Endothelial cell of umbilical vein (primary cell): ENCODE results near the gene MFSD6. TPM values are rescaled to one million over a fixed set of nuclear protein-coding genes. Genes with fewer than 3 reads are reported as not detected.
A peak's percentile ranks its signal among the peaks of the same experiment; 100 is the strongest.

ENCODE experiments used
- BruUV-seq: library from RNA; stranded (reverse); fragments of 400-500 nt; replicated peaks from 2 replicates; lab custom pipeline; 2021; lab: Mats Ljungman, UMichigan
- CTCF ChIA-PET: fragments of 300-600, 350-600 bp; sonication (Branson Sonifier 250); formaldehyde crosslinking; loops from one replicate; lab custom pipeline; 2021; ENCODE audit warnings: antibody characterized with exemption, inconsistent platforms; lab: Charles Lee
- POLR2A ChIA-PET: fragments of 300-600, 350-600 bp; sonication (Branson Sonifier 250); formaldehyde crosslinking; loops from one replicate; lab custom pipeline; 2021; ENCODE audit warnings: antibody characterized with exemption, inconsistent platforms; lab: Charles Lee
- DNase-seq: peaks from one replicate; pipeline ENCODE4 v3.0.0-alpha.2; 2011; ENCODE audit warnings: low read depth, low spot score
- FAIRE-seq: peaks from 2 replicates; lab custom pipeline; 2011; peaks lifted over from hg19 to GRCh38; lab: Jason Lieb, UNC
- H2AFZ ChIP-seq: 2 replicates; pipeline ENCODE4 v1.6.0; 2012; ENCODE audit warnings: low read depth, low read length, control low read depth, inconsistent platforms
- H3K27ac ChIP-seq: 2 replicates; pipeline ENCODE4 v1.5.1; 2011; ENCODE audit warnings: low read depth, mild to moderate bottlenecking, control low read depth, low read length, moderate library complexity; ENCODE audit not compliant: insufficient read depth
- H3K27me3 ChIP-seq, 2 experiments: 2 replicates each; pipeline versions ENCODE4 v1.6.0 to v1.6.1; 2011; ENCODE audit warnings: low read length in 2 of 2, mixed read lengths in 1 of 2; ENCODE audit not compliant: control insufficient read depth in 2 of 2, insufficient read depth in 2 of 2
- H3K36me3 ChIP-seq, 2 experiments: 2 replicates in 1 of 2; 3 replicates in 1 of 2; pipeline ENCODE4 v1.5.1; 2011; ENCODE audit warnings: low read length in 2 of 2, mild to moderate bottlenecking in 1 of 2, moderate library complexity in 1 of 2; ENCODE audit not compliant: control insufficient read depth in 2 of 2, insufficient read depth in 2 of 2; ENCODE audit errors: extremely low read depth in 1 of 2
- H3K4me1 ChIP-seq: 3 replicates; pipeline ENCODE4 v1.5.1; 2011; ENCODE audit warnings: mild to moderate bottlenecking, low read length; ENCODE audit not compliant: control insufficient read depth, insufficient read depth; ENCODE audit errors: extremely low read depth
- H3K4me2 ChIP-seq: 2 replicates; pipeline ENCODE4 v1.6.1; 2011; ENCODE audit warnings: low read length, control low read depth, mixed read lengths; ENCODE audit not compliant: insufficient read depth
- H3K4me3 ChIP-seq, 3 experiments: fragments of 200-600 bp in 1 of 3; sonication (generic), shearing (Covaris generic) in 1 of 3; replicated peaks in 1 of 3; 2 replicates each; pipeline ENCODE4 v1.5.1; 2011 to 2016; ENCODE audit warnings: control low read depth in 3 of 3, low read length in 3 of 3, mild to moderate bottlenecking in 2 of 3, inconsistent platforms in 1 of 3, low read depth in 1 of 3, moderate library complexity in 1 of 3; ENCODE audit not compliant: insufficient read depth in 1 of 3
- H3K79me2 ChIP-seq: 2 replicates; pipeline ENCODE4 v1.6.0; 2012; ENCODE audit warnings: low read length, inconsistent platforms; ENCODE audit not compliant: control insufficient read depth, insufficient read depth
- H3K9ac ChIP-seq: replicated peaks from 2 replicates; pipeline ENCODE3; 2011; ENCODE audit warnings: low read length, control low read depth; ENCODE audit not compliant: insufficient read depth; ENCODE audit errors: extremely low read depth
- H3K9me1 ChIP-seq: replicated peaks from 3 replicates; pipeline ENCODE4 v1.6.0; 2011; ENCODE audit warnings: mild to moderate bottlenecking, low read length; ENCODE audit not compliant: control insufficient read depth, insufficient read depth; ENCODE audit errors: extremely low read depth
- H3K9me3 ChIP-seq: replicated peaks from 2 replicates; pipeline ENCODE4 v1.5.1; 2012; ENCODE audit warnings: low read length, inconsistent platforms; ENCODE audit not compliant: control insufficient read depth, insufficient read depth
- H4K20me1 ChIP-seq: replicated peaks from 2 replicates; pipeline ENCODE3; 2011; ENCODE audit warnings: mild to moderate bottlenecking, low read length; ENCODE audit not compliant: control insufficient read depth, insufficient read depth; ENCODE audit errors: extremely low read depth
- CTCF ChIP-seq, 2 donors: IDR thresholded peaks; 1 replicate in 1 of 2; 2 replicates in 1 of 2; pipeline ENCODE4 v1.5.1; 2011; ENCODE audit warnings: low read length in 2 of 2, mild to moderate bottlenecking in 2 of 2, moderate library complexity in 2 of 2, control low read depth in 1 of 2, inconsistent platforms in 1 of 2, low read depth in 1 of 2; ENCODE audit not compliant: insufficient read depth in 1 of 2; ENCODE audit errors: extremely low read depth in 1 of 2
- EZH2 ChIP-seq: IDR thresholded peaks from 2 replicates; pipeline ENCODE4 v1.6.1; 2012; ENCODE audit warnings: borderline replicate concordance, low read depth, mild to moderate bottlenecking, moderate library complexity, low read length, inconsistent platforms; ENCODE audit not compliant: severe bottlenecking
- FOS ChIP-seq: IDR thresholded peaks from 2 replicates; pipeline ENCODE4 v1.6.1; 2011; ENCODE audit warnings: mild to moderate bottlenecking, low read length, moderate library complexity, borderline replicate concordance; ENCODE audit not compliant: insufficient read depth
- GATA2 ChIP-seq: IDR thresholded peaks from 2 replicates; pipeline ENCODE4 v1.7.0; 2011; ENCODE audit warnings: low read depth, mild to moderate bottlenecking, moderate library complexity, mixed read lengths, low read length; ENCODE audit not compliant: insufficient read length, insufficient read depth
- JUN ChIP-seq: IDR thresholded peaks from 2 replicates; pipeline ENCODE4 v1.6.1; 2011; ENCODE audit warnings: borderline replicate concordance, low read depth; ENCODE audit not compliant: insufficient read length, insufficient read depth
- MAX ChIP-seq: IDR thresholded peaks from 2 replicates; pipeline ENCODE4 v1.6.1; 2011; ENCODE audit not compliant: insufficient read depth, insufficient read length
- MYC ChIP-seq: IDR thresholded peaks from one replicate; pipeline ENCODE4 v1.6.1; 2011; ENCODE audit warnings: mild to moderate bottlenecking, low read depth, low read length
- POLR2A ChIP-seq: IDR thresholded peaks from 2 replicates; pipeline ENCODE4 v1.6.1; 2012; ENCODE audit warnings: low read depth, mild to moderate bottlenecking, control low read depth, low read length
- POLR2AphosphoS5 ChIP-seq: IDR thresholded peaks from 2 replicates; pipeline ENCODE4 v1.6.1; 2012; ENCODE audit warnings: low read depth, mild to moderate bottlenecking, control low read depth, low read length, moderate library complexity; ENCODE audit not compliant: insufficient read depth
- dilution Hi-C: fragments of 300-500 bp; cut with MboI; formaldehyde crosslinking; loops from one replicate; pipeline ENCODE4 v1.15.0; 2019; ENCODE audit warnings: low sequenced_read_pairs; ENCODE audit not compliant: extremely low pct_ligation_motif_present
- intact Hi-C: fragments of 100-400 bp; cut with micrococcal nuclease; formaldehyde crosslinking; loops from one replicate; pipeline ENCODE4 v1.10.0; 2022
- polyA plus RNA-seq, 4 experiments: library from polyadenylated mRNA; depleted of rRNA in 3 of 4; stranded (reverse) in 3 of 4; unstranded in 1 of 4; fragments of >200 nt; gene quantifications; 2 replicates each; pipeline versions ENCODE4 v1.2.1 to v1.2.3, GENCODE V29; 2011 to 2012; ENCODE audit warnings: missing spikeins in 1 of 4
- total RNA-seq: library from RNA; stranded (reverse); gene quantifications from 2 replicates; pipeline ENCODE4 v1.2.3, GENCODE V29; 2021

The MFSD6 gene
- total and polyA plus RNA-seq, 2 donors (not counting 3 experiments of a cell fraction or from before 2014, with no cell fraction given), result 4.3 to 4.5 TPM

- ChIA-PET POLR2A (no interaction called here), CTCF (interaction anchor here (0.7 to 3.5 kb wide), 3 partner anchors 12 to 397 kb away, joined by 3 to 35 read pairs (median 3); no protein-coding TSS in a partner anchor)
- peak; percentile 40 for FAIRE-seq
- Histone ChIP-seq H3K79me2 (no peaks in the 10 kb centered on the region), H3K9ac (no peak overlapping the region), H2AFZ (no peak overlapping the region), H3K36me3 (no peaks in the 10 kb centered on the region), H3K4me2 (no peak overlapping the region), H3K9me3 (no peaks in the 10 kb centered on the region), H3K4me1 (no peaks in the 10 kb centered on the region), H3K27me3 (peaks cover 0 to 4% of the 10 kb centered on the region in 2 experiments), H4K20me1 (no peaks in the 10 kb centered on the region), H3K27ac (no peak overlapping the region), H3K9me1 (no peaks in the 10 kb centered on the region), H3K4me3 (no peak overlapping the region)
- intact Hi-C loops (loop anchor here (1.0 kb wide), 2 partner anchors 128 to 421 kb away; no protein-coding TSS in a partner anchor), dilution Hi-C loops (no loop called here)
- peak; percentile 66 for DNase-seq
- TF ChIP-seq CTCF (IDR thresholded peaks at IDR 0.05; ENCODE audit: extremely low read depth in 1 of 2, insufficient read depth in 1 of 2, low read depth in 1 of 2, low read length in 2 of 2), result peak; percentile 21 to 35
- TF ChIP-seq FOS, result no peak
- BruUV-seq, result no TSS peak
These were observed 25.3 kb upstream of the MFSD6 start for GRCh38 chr2:190382851-190383250.

GRCh38 chr2:190387422-190387821 is 20.7 kb upstream of the MFSD6 start:
- Histone ChIP-seq H3K4me2 (no peak overlapping the region), H3K79me2 (no peaks in the 10 kb centered on the region), H3K9me3 (no peaks in the 10 kb centered on the region), H3K27ac (no peak overlapping the region), H3K9me1 (no peaks in the 10 kb centered on the region), H3K27me3 (no peaks in the 10 kb centered on the region), H3K4me1 (no peaks in the 10 kb centered on the region), H3K4me3 (no peak overlapping the region), H4K20me1 (no peaks in the 10 kb centered on the region), H3K36me3 (no peaks in the 10 kb centered on the region), H2AFZ (no peak overlapping the region), H3K9ac (no peak overlapping the region)
- dilution Hi-C loops (no loop called here), intact Hi-C loops (no loop called here)
- no TSS peak for BruUV-seq
- CTCF ChIA-PET, result no interaction called here
- FAIRE-seq, result no peak
- DNase-seq, result no peak
- POLR2A ChIA-PET, result no interaction called here
- TF ChIP-seq GATA2 (no peak), POLR2A (no peak), FOS (no peak), CTCF (IDR thresholded peaks at IDR 0.05; ENCODE audit: extremely low read depth in 1 of 2, insufficient read depth in 1 of 2, low read depth in 1 of 2, low read length in 2 of 2) (no peak), POLR2AphosphoS5 (no peak), JUN (no peak), MYC (no peak), EZH2 (no peak), MAX (no peak)
